HG03139 (cell line): ENCODE measurements around the gene ANKRD22.

ENCODE experiments used
- ATAC-seq: cut with Tn5 transposase; IDR thresholded peaks from one replicate; pipeline ENCODE4 v1.9.1; 2021; ENCODE audit not compliant: unreplicated experiment

Gene ANKRD22

DNA sequence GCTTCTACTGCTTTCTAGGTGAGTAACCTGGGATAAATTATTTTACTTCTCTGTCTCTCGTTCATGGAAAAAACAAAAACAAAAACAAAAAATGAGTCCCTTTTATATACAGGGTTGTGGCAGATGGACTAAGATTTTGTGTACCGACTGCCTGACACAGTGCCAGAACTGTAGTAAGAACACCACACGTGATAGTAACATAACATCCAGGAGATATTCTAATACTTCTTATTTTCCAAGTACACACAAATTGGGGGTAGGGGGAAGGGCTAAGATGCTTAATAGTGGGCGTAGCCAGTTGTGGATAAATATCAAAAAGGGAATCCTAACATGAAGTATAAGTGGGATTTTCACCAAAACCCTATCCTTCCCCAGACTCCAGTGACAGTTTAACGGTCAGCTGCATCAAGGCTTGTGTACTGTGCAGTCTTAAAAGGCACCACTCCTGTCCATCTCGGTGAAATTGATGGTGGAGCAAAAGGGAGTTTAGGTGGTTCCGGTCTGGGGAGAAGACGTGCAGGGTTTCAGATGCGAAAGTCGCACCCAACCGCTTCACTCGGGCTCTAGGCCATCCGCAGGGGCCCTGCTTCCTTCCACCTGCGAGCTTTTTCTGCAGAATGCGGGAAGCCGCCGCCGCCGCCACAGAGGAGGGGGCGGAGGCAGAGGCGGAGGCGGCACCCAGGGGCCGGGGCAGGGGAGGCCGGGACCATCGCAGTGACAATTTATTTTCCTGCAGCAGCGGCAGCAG is 28.1 kb upstream of the ANKRD22 start, which contains the start of gene STAMBPL1:
STAMBPL1 (plus strand) TSS at position 712 of the 748 bp plus-strand sequence. CDS start 21,464 bp downstream, outside the sequence.
- ATAC-seq = peak; percentile 48

DNA sequence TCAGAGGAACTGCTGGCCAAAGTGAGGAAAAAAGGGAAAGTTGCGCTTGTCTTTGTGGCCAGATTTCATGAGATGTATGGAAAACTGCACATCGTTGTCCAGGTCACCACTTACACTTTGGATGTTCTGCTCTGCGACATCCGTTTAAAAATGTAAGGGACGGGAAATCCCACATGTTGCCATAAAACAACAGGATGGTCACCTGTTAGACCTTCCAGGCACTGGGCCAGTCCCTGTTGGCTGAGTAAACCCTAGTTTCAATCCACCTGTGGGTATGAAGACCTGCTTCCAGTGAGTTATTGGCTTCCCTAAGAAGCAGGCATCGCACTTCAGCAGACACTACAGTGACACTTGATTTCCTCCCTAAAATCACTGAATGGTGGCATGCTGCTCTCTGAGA is 25.7 kb upstream of the ANKRD22 start:
- ATAC-seq = no peak

DNA sequence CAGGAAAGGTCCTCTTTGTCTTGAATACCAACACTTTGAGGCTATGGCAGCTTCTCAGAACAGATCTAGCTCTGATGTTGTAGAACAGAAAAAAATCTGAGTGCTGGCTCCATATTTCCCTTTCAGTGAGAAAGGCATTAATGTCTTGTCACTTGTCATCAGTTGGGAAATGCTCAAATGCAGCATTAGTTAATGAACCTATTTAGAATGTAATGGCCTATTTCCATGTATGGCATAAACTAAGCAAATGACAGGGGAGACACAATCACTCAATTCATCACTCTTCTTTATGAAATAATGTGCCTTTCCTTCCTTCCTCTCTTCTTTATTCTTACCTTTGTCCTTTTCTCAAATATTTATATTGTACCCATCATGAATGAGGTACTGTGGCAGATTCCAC is 23.4 kb upstream of the ANKRD22 start:
- ATAC-seq = no peak

DNA sequence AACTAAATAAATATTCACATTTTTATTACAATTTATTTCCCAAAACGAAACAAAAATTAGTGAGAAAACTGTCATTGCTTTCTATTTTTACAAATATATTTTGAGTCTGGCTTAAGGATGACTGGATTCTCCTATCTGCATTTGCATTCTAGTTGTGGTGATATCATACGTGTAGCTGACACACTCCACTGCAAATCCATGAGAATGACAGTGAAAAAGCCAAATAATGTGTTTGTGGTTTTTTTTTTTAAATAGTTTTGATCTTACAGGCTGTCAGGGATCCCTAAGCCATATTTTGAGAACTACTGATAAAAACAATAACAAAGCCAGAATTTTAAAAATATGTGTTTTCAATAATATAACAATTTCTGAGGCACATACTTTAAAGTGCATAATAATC is 22.6 kb upstream of the ANKRD22 start:
- ATAC-seq = no peak

DNA sequence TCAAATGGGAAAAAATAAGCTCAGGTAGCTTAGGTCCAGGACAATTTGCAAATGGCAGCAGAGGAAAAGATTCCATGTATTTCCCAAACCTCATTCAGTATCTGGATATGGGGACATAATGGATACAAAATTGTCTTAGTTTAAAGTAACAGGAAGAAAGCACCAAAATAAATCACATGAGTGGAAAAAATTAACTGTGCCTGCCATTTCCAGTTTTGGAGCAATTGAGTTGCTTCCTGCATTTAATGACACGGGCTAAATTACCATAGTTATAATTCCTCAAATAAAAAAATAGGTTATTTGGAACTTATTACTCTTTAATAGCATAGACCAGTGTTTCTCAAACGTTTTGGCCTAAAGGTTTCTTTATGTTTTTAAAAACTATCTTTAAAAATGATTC is 22.1 kb upstream of the ANKRD22 start:
- no peak for ATAC-seq

DNA sequence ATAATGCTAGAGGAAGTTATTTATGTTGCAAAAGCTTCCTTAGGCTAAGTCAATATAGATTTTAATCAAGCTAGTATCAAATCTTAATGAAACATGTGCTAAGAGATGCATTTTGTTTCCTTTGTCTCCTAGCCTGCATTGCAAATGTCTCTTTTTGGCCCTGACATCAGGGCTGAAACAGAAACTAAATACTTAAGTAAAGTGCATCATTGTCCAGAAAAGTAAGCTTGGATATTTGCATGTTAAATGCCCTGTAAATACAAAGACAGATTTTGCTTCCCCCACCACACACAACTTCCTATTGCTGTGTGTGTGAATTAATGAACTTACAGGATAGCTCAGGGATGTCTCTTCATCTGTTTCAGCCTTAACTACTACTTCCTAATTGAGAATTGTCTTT is 18.4 kb upstream of the ANKRD22 start:
- no peak for ATAC-seq

DNA sequence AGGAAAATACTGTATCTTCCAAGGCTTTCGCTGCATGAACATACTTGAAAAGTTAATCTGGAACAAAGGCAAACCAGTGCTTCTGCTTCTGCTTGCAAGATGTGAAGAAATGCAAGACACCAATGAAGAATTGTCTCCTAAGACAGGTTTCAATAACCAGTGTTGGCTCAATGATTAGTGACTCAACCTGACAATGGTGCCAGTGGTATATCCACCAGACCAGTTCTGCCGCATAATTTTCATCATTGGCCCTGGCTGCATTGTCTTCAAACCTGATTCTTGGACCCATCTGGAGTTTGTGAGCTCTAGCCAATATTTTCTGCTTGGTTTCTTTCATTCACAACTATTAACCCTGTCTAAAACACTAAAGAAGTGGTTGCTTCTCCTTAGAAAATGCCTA is 14.8 kb upstream of the ANKRD22 start:
- ATAC-seq = no peak

DNA sequence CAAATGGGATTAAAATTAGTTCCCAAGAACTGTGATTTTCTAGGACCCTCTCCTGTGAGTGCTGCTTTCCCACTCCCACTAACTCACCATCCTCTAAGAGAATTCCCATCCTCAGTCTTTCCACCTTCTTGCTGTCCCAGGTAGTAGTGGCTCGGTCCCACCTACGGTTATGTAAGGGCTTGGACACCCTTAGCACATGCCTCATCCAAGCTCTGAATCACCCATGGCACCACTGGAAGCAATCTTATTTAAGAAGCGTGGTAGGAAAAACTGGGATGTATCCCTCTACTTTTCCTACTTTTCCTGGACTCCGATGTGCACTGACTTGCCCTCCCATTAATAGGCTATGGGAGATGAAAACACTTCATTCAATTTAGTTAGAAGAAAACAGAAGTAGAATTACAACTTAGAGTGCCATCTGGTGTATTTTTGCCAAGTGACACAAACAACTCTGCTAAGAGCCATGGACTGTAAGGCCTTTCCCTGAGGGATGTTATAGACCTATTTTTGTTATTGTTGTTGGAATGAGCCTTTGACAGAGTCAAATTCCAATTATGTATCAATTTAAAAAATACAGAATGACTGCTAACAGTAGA is 13.7 kb upstream of the ANKRD22 start:
- ATAC-seq = no peak

DNA sequence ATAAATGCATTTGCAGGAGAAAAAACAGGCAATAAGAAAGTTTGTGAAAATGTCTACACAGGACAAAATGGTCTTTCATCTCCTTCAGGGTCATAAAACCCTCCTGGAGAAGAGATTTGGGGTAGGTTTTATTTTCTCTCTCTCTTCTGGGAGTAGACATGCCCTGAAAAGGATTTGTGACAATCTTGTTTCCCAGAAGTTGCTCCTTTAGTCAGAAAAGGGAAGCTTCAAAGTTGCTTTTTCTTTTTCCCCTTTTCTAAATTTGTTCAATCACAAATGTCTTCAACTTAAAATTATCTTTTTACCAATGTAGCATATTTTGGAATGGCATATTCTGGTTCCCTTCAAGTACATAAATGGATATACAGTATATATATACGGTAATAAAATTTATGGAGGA is 9.4 kb upstream of the ANKRD22 start:
- no peak for ATAC-seq

DNA sequence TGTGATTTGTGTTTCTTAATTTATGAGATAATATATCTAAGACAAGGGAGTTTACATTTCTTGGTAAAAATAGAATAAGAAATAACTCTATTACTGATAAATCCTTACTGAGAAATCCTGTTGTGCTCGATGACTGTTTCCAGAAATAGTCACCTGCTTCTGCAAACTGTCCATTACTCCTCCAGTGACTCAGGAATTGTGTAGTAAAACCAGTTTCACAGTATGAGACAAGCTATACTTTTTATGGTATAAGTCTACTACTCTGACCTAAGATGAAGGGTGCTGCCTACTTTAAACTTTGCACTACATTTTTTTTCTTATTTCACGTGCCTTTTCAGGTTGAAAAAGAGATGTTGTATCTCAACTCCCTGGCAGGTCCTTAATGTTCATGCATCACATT is 6.8 kb upstream of the ANKRD22 start:
- no peak for ATAC-seq

DNA sequence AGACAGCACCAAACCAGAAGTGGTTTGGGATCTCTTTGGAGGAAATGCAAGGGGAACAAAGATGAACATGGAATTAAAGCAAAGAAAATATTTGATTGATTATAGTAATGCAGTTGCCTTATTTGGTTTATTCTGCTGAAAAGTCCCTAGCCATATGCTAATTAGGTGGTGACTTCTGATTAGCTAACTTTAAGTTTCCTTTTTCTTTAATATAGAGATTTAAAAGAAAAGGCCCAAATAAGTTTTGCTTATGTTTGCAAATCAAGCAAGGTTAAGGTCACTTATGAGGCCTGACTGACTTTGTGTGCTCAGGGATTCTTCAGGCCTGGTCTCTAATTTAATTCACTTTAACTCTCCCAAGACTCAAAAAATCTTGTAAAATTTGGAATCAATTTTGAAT is 6.2 kb upstream of the ANKRD22 start:
- no peak for ATAC-seq

DNA sequence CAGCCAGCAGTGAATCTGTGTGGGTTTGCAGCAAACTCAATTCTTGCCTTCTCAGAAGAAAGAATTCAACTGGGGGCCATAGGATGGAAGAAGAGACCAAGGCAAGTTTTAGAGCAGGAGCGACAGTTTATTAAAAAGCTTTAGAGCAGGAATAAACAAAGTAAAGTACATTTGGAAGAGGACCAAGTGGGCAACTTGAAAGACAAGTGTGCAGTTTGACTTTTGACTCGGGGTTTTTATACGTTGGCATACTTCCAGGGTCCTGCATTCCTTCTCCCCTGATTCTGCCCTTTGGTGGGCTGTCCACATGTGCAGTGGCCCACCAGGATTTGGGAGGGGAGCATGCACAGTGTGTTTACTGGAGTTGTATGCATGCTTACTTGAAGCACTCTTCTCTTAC is 3.0 kb upstream of the ANKRD22 start:
- ATAC-seq = no peak

DNA sequence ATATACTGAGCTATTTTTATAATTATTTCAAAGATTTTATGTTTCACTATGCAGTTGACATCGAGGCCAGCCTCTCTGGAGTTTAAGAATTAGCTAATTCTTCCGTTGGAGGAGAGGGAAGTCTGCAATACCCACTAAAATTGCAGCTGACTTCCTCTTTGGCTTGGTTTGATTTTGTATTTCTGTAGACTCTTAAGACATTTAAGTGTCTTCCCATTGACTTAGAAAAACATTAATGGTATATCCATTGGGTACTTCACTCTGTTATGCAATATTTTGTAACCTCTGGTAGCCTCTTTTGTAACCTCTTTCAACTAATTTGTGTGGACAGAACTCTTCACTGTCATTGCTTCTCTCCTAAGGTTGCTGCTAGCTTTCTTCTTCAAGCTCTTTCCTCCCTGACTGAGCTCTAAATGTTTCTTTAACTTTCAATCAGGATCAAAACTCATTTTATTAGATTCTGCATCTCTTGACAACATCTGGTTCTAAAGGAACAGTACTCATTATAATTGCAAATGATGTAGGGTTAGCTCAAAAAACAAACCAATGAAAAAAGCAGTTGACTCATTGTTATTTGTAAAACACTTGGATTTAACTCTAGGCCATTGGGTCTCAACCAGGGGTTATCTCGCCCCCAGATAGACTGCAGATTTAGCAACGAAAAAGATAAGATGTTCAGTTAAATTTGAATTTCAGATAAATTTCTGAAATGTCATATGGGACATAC is 1.7 kb upstream of the ANKRD22 start:
- ATAC-seq = no peak

DNA sequence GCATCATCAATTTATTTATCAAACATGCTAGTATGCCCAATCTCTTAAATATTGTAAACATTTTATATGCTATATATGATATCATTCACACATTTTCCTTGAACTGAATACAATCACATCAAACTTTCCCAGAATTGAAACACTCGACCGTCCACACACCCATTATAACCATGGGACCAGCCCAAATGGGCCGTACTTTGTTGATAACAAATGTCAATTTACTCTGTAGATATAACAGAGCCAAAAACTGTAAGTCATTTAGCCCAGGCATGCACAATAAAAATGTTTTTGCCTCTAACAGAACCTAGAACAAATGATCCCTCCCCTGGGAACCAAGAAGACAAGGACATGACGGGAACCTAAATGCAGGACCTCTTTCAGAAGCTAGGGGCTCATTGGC is 683 bp upstream of the ANKRD22 start:
- ATAC-seq = no peak

DNA sequence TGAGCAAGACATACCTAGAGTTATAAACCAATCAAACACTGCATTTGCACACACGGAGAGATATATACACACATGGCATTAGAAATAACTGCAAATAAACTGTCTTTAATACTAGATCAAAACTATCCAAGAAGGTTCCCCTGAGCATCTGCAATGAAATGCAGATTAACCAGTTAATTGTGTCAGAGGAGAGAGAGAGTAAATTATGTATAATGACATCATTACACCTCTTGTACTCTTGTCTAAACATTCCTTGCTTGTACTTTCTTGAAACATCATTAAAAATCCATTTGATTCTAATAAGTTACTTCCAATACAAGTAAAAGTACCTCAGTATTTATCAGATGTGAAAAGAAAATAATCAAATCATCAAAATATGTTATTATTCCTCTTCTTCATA is 932 bp downstream of the ANKRD22 start:
- no peak for ATAC-seq

DNA sequence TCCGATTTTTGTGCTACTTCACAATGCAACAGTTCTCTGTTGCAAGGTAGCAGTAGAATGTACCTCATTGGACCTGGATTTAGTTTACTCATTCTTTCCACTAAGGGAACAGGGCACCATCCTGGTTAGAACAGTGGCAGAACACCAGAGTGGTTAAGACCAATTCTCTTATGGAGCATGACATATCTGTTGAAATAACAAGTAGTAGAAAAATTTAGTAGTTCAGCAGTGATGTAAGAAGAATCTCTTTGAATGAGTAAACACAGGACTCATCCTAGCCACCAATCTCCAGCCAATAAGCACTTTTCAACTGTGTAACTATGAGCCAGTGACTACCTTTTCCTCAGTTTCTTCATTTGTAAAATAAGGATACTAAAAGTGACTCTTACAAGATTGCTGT is 2.4 kb downstream of the ANKRD22 start:
- ATAC-seq = no peak

DNA sequence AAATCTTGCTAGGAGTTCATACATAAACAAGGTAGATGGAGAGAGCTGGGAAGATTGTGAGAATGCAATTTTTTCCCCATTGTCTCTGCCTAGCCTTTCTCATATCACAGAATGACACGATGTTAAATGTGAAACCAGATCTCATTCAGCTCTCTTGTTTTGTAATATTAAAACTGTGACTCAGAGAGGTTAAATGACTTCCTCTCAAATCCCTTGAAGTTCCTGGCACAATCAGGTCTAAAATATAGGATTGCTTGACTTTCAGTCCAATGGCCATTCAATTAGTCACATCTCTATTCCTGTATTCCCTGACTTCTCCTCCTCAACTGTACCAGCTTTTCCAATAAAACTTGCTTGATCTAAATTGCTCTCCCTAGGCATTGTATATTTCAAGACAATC is 3.1 kb downstream of the ANKRD22 start:
- no peak for ATAC-seq

DNA sequence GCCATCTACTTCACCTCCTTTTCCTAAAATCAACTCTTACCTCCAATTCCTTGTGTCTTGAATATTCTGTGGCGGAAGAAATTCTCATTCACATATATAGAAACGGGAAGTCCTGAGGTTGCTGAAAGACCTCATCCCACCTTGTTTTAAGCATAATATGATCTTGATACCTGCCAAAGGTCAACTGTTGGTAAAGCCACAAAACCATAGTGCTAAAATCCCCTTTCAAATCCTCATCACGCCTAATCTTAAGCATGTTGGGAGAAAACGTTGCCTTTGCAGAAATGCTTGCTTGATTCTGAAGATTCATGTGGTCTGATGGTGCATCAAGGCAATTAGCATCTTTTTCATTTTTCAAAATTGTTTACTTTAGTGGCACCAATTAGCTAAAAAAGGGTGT is 8.5 kb downstream of the ANKRD22 start:
- ATAC-seq = no peak

DNA sequence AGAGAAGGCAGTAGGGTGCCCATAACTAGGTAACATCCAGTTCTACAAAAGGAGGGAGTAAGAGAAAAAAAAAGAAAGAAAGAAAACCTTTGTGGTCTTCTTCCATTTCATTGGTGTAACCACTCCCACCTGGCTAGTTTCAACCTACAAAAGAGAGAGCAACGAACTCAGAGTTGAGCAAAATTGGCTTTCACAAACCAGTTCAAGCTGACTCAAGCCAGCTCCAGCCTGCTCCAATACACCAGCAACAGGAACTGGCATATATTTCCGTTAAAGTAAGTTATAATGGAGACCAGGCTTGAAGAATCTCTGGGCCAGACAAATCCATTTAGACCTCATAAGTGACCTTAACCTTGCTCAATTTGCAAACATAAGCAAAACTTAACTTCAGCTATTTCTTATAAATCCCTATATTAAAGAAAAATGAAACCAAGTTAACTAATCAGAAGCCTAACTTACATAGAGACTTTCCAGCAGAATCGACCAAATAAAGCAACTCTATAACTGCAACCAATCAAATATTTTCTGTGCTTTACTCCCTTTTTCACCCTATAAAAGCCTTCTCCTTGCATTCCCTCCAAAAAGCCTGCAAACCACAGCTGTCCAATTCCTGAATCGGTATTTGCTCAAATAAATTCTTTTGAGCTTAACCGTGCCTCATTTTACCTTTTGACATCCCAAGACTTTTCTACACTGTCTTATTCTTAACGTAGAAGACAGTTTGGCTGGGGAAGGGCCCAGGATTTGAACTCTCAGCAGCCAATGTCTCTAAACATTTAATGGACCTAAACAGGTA is 10.1 kb downstream of the ANKRD22 start:
- no peak for ATAC-seq

DNA sequence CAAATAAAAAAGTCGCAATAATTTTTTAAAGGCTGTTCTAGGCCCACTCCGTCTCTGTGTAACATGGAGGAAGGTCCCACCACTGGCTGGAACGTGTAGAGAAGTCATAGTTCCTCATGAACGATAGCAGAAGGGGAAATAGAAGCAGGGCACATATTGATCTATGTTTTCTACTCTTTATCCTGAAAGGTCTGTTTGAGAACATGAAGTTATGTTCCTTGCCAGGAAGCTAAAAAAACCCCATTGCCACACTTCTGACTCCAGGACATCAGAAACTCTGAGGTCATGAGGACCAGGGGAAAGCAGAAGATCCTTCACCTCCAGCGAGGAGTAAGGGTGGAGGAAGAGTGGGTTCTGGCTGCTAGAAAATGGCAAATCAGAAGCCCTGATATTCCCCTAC is 10.8 kb downstream of the ANKRD22 start:
- ATAC-seq = no peak

DNA sequence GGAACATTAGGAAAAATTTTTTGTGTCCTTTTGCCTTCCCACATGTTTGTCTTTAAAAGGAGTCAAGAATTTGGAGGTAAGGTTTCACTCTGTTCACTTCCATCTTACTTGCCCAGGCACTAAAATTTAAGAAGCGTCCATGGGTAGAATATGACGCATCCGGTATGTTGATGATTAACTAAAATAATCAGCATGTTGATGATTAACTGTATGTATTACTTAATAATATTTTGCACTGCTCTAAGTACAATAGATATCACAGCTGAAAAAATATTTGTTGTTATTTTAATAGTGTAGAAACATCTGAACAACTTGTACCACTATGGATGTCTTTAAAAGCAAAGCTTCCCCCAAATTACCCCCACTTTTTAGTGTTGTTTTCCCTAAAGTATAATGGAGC is 11.5 kb downstream of the ANKRD22 start:
- ATAC-seq = no peak
